Measurements from ENCODE around the gene GHRL. TPM values are rescaled to one million over a fixed set of nuclear protein-coding genes. Genes with fewer than 3 reads are reported as not detected.
"Not testable (repeated sequence)": the region's sequence is repeated elsewhere in the genome, so short reads cannot be mapped to it uniquely, and the experiment has no call there.

Gene GHRL
- total RNA-seq, 1 experiment from 2014 or later: 0.85 TPM

- DNase-seq: no peak
- Mint-ChIP-seq H3K9me3 (ENCODE audit: low read depth, unreplicated experiment) (no peaks in the 10 kb centered on the region), H3K4me3 (ENCODE audit: low read depth, unreplicated experiment) (no peak overlapping the region), H3K27me3 (ENCODE audit: unreplicated experiment) (no peaks in the 10 kb centered on the region), H3K4me1 (ENCODE audit: low read depth, unreplicated experiment) (no peaks in the 10 kb centered on the region), H3K36me3 (ENCODE audit: insufficient read depth, unreplicated experiment) (peaks cover 42% of the 10 kb centered on the region), H3K27ac (ENCODE audit: unreplicated experiment) (no peak overlapping the region)
- TF ChIP-seq CTCF (IDR thresholded peaks at IDR 0.05; ENCODE audit: unreplicated experiment): no peak
- CTCF ChIA-PET: no interaction called here
- intact Hi-C loops (cut with micrococcal nuclease; ENCODE audit: unreplicated experiment): no loop called here
- BruUV-seq (replicated peaks): no TSS peak
Observed at GRCh38 chr3:10299679-10300078, 6.9 kb upstream of the GHRL start.

GRCh38 chr3:10299175-10299574 lies 6.4 kb upstream of the GHRL start:
- H3K36me3 Mint-ChIP-seq (ENCODE audit: insufficient read depth, unreplicated experiment): peaks cover 40% of the 10 kb centered on the region
- no peak overlapping the region for H3K27ac Mint-ChIP-seq (ENCODE audit: unreplicated experiment)
- no peak for DNase-seq
- CTCF ChIA-PET: no interaction called here
- no TSS peak for BruUV-seq (replicated peaks)
- no peak for TF ChIP-seq CTCF (IDR thresholded peaks at IDR 0.05; ENCODE audit: unreplicated experiment)
- intact Hi-C loops (cut with micrococcal nuclease; ENCODE audit: unreplicated experiment): no loop called here
- no peak overlapping the region for H3K4me3 Mint-ChIP-seq (ENCODE audit: low read depth, unreplicated experiment)
- no peaks in the 10 kb centered on the region for H3K4me1 Mint-ChIP-seq (ENCODE audit: low read depth, unreplicated experiment)
- no peaks in the 10 kb centered on the region for H3K9me3 Mint-ChIP-seq (ENCODE audit: low read depth, unreplicated experiment)
- H3K27me3 Mint-ChIP-seq (ENCODE audit: unreplicated experiment): no peaks in the 10 kb centered on the region

GRCh38 chr3:10298064-10298463 lies 5.3 kb upstream of the GHRL start:
- CTCF ChIA-PET; H3K9me3 Mint-ChIP-seq (ENCODE audit: low read depth, unreplicated experiment); H3K4me3 Mint-ChIP-seq (ENCODE audit: low read depth, unreplicated experiment); intact Hi-C loops (cut with micrococcal nuclease; ENCODE audit: unreplicated experiment); BruUV-seq (replicated peaks); H3K4me1 Mint-ChIP-seq (ENCODE audit: low read depth, unreplicated experiment); DNase-seq; H3K27ac Mint-ChIP-seq (ENCODE audit: unreplicated experiment); H3K27me3 Mint-ChIP-seq (ENCODE audit: unreplicated experiment): not testable (repeated sequence)
- peaks cover 44% of the 10 kb centered on the region for H3K36me3 Mint-ChIP-seq (ENCODE audit: insufficient read depth, unreplicated experiment)

GRCh38 chr3:10294030-10294586 lies 1.4 kb upstream of the GHRL start:
- Mint-ChIP-seq H3K27ac (ENCODE audit: unreplicated experiment) (no peak overlapping the region), H3K4me3 (ENCODE audit: low read depth, unreplicated experiment) (no peak overlapping the region), H3K36me3 (ENCODE audit: insufficient read depth, unreplicated experiment) (peaks cover 57% of the 10 kb centered on the region), H3K9me3 (ENCODE audit: low read depth, unreplicated experiment) (no peaks in the 10 kb centered on the region), H3K4me1 (ENCODE audit: low read depth, unreplicated experiment) (no peaks in the 10 kb centered on the region), H3K27me3 (ENCODE audit: unreplicated experiment) (no peaks in the 10 kb centered on the region)
- intact Hi-C loops (cut with micrococcal nuclease; ENCODE audit: unreplicated experiment): no loop called here
- TF ChIP-seq CTCF (IDR thresholded peaks at IDR 0.05; ENCODE audit: unreplicated experiment): no peak
- BruUV-seq (replicated peaks): no TSS peak
- no peak for DNase-seq
- CTCF ChIA-PET: no interaction called here

GRCh38 chr3:10291641-10292040 lies 1.1 kb downstream of the GHRL start:
- TF ChIP-seq CTCF (IDR thresholded peaks at IDR 0.05; ENCODE audit: unreplicated experiment): no peak
- no peak for DNase-seq
- H3K4me1 Mint-ChIP-seq (ENCODE audit: low read depth, unreplicated experiment): no peaks in the 10 kb centered on the region
- CTCF ChIA-PET: no interaction called here
- H3K4me3 Mint-ChIP-seq (ENCODE audit: low read depth, unreplicated experiment): no peak overlapping the region
- no TSS peak for BruUV-seq (replicated peaks)
- no peaks in the 10 kb centered on the region for H3K9me3 Mint-ChIP-seq (ENCODE audit: low read depth, unreplicated experiment)
- intact Hi-C loops (cut with micrococcal nuclease; ENCODE audit: unreplicated experiment): no loop called here
- no peaks in the 10 kb centered on the region for H3K27me3 Mint-ChIP-seq (ENCODE audit: unreplicated experiment)
- H3K36me3 Mint-ChIP-seq (ENCODE audit: insufficient read depth, unreplicated experiment): peaks cover 64% of the 10 kb centered on the region
- H3K27ac Mint-ChIP-seq (ENCODE audit: unreplicated experiment): no peak overlapping the region

All from Calu3 (cell line).